OCI-LY7 (cell line): ENCODE data around the gene SPATA21. TPM values are rescaled to one million over a fixed set of nuclear protein-coding genes. Genes with fewer than 3 reads are reported as not detected.

Experiments
- BruUV-seq: library from RNA; stranded (reverse); fragments of 400-500 nt; replicated peaks from 2 replicates; lab custom pipeline; 2021; lab: Mats Ljungman, UMichigan
- CTCF ChIA-PET: fragments of 300-600 bp; sonication (Branson Sonifier 250); formaldehyde crosslinking; loops from one replicate; lab custom pipeline; 2022; ENCODE audit warnings: antibody characterized with exemption; ENCODE audit not compliant: unreplicated experiment; lab: Charles Lee
- POLR2A ChIA-PET: fragments of 300-600 bp; sonication (Branson Sonifier 250); formaldehyde crosslinking; loops from one replicate; lab custom pipeline; 2022; ENCODE audit warnings: antibody characterized with exemption; lab: Charles Lee
- DNase-seq: peaks from one replicate; pipeline ENCODE4 v3.0.0-alpha.2; 2015; ENCODE audit warnings: low spot score
- H2AFZ ChIP-seq: fragments of 200-600 bp; sonication (generic), shearing (Covaris generic); 2 replicates; pipeline ENCODE4 v1.6.1; 2014; ENCODE audit warnings: mild to moderate bottlenecking, antibody characterized with exemption, low read length, moderate library complexity
- H3K27ac ChIP-seq: fragments of 200-600 bp; sonication (generic); 2 replicates; pipeline ENCODE4 v1.5.1; 2014; ENCODE audit warnings: mixed run types, low read depth, mild to moderate bottlenecking, moderate library complexity, low read length, inconsistent platforms; ENCODE audit not compliant: poor library complexity, severe bottlenecking
- H3K36me3 ChIP-seq: fragments of 200-600 bp; sonication (generic); 2 replicates; pipeline ENCODE4 v1.6.1; 2014; ENCODE audit warnings: mild to moderate bottlenecking, antibody characterized with exemption, low read length, moderate library complexity, mixed read lengths; ENCODE audit not compliant: insufficient read depth
- H3K4me1 ChIP-seq: fragments of 200-600 bp; sonication (generic); 2 replicates; pipeline ENCODE4 v1.5.1; 2014; ENCODE audit warnings: mild to moderate bottlenecking, low read length; ENCODE audit not compliant: insufficient read depth, poor library complexity, severe bottlenecking
- H3K4me2 ChIP-seq: fragments of 200-600 bp; sonication (generic); 2 replicates; pipeline ENCODE4 v1.6.1; 2014; ENCODE audit warnings: mild to moderate bottlenecking, low read length
- H3K4me3 ChIP-seq: fragments of 200-600 bp; sonication (generic); 2 replicates; pipeline ENCODE4 v1.5.1; 2014; ENCODE audit warnings: mild to moderate bottlenecking, low read depth, low read length; ENCODE audit not compliant: poor library complexity, severe bottlenecking
- H3K79me2 ChIP-seq: fragments of 200-600 bp; sonication (generic); 2 replicates; pipeline ENCODE4 v1.6.1; 2016; ENCODE audit warnings: low read depth, mild to moderate bottlenecking, low read length, moderate library complexity, mixed read lengths; ENCODE audit not compliant: insufficient read depth
- H3K9me2 ChIP-seq: fragments of 200-600 bp; sonication (generic); 2 replicates; pipeline ENCODE4 v1.6.1; 2016; ENCODE audit warnings: mild to moderate bottlenecking, low read length, mixed read lengths; ENCODE audit not compliant: insufficient read depth
- H3K9me3 ChIP-seq: fragments of 200-600 bp; sonication (generic); 2 replicates; pipeline ENCODE4 v1.6.1; 2014; ENCODE audit warnings: mild to moderate bottlenecking, mixed run types, low read length, mixed read lengths
- H4K20me1 ChIP-seq: fragments of 200-600 bp; sonication (generic); 2 replicates; pipeline ENCODE4 v1.6.1; 2014; ENCODE audit warnings: mild to moderate bottlenecking, antibody characterized with exemption, low read length, moderate library complexity, mixed read lengths; ENCODE audit not compliant: insufficient read depth
- CTCF ChIP-seq: fragments of 200-600 bp; sonication (generic); conservative IDR thresholded peaks from 2 replicates; pipeline ENCODE4 v1.5.1; 2014; ENCODE audit warnings: mild to moderate bottlenecking, antibody characterized with exemption, low read length, moderate library complexity, mixed read lengths
- EZH2phosphoT487 ChIP-seq: fragments of 200-600 bp; sonication (generic); IDR thresholded peaks from 2 replicates; pipeline ENCODE4 v1.6.1; 2018; ENCODE audit warnings: low read depth, borderline replicate concordance, mild to moderate bottlenecking, mixed run types, antibody characterized with exemption, low read length, moderate library complexity, mixed read lengths
- intact Hi-C: fragments of 100-400 bp; cut with micrococcal nuclease; formaldehyde crosslinking; loops from one replicate; pipeline ENCODE4 v1.10.0; 2022; ENCODE audit not compliant: unreplicated experiment
- total RNA-seq, 2 experiments: library from RNA; depleted of rRNA in 1 of 2; stranded (reverse); fragments of >200 nt in 1 of 2; shearing (Covaris generic) in 1 of 2; gene quantifications; 2 replicates each; pipeline ENCODE4 v1.2.3, GENCODE V29; 2014 to 2022

The SPATA21 gene
- total RNA-seq, 2 experiments from 2014 or later, result 0.40 TPM; not detected in 1

DNA sequence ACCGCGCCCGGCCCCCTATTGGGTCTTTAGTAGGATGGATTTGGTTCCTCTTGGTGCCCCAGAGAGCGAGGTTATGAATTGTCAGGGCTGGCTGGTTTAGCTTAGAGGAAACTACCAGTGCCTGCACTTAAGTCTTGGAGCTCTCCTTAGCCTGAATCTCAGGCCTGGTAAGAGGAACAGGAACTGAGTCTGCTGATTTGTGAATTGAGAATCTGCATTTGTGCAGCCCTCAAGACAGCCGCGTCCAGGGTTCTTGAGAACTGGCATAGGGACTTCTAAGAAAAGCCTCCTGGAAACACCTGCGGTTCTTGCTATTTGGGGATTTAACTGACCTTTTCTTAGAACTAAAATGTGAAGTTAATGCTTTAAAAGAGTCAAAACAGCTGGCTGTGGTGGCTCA is 5.0 kb upstream of the SPATA21 start:
- Histone ChIP-seq H2AFZ (no peak overlapping the region), H3K9me2 (no peaks in the 10 kb centered on the region), H3K79me2 (peaks cover 22% of the 10 kb centered on the region), H3K4me3 (peak overlapping the region; percentile 94), H3K36me3 (peaks cover 35% of the 10 kb centered on the region), H4K20me1 (no peaks in the 10 kb centered on the region), H3K9me3 (no peaks in the 10 kb centered on the region), H3K27ac (peak overlapping the region; percentile 41), H3K4me2 (peak overlapping the region; percentile 95), H3K4me1 (peaks cover 27% of the 10 kb centered on the region)
- CTCF ChIA-PET, result no interaction called here
- intact Hi-C loops, result loop anchor here (5.0 kb wide), 1 partner anchor 55 kb away; no protein-coding TSS in a partner anchor
- no TSS peak for BruUV-seq
- DNase-seq, result peak; percentile 58
- TF ChIP-seq EZH2phosphoT487 (no peak), CTCF (no peak)
- POLR2A ChIA-PET, result interaction anchor here (0.5 to 0.7 kb wide), 2 partner anchors 361 to 920 kb away, joined by 3 to 4 read pairs; no protein-coding TSS in a partner anchor

DNA sequence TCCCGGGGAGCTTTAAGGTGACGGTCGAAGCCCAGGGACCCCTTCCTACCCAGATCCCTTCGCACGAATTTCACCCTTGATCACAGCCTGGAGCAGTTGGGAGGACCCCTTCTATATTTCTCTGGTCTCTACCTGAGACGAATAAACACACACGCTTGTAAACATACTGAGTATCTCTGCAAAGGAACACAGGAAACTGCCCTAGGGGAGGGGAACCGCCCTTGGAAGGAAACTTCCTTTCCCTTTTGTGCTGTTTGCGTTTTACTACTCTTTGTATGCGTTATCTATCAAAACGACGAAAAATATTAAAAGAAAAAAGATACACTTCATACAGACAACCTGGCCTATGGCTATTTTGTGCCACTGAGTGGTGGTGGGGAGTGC is 4.0 kb upstream of the SPATA21 start:
- ChIA-PET POLR2A (interaction anchor here (0.5 to 1.2 kb wide), 4 partner anchors 17 to 362 kb away, joined by 3 to 4 read pairs (median 4); no protein-coding TSS in a partner anchor), CTCF (no interaction called here)
- peak overlapping the region; percentile 94 for H3K4me3 ChIP-seq
- peak overlapping the region; percentile 95 for H3K4me2 ChIP-seq
- peaks cover 28% of the 10 kb centered on the region for H3K36me3 ChIP-seq
- DNase-seq, result peak; percentile 41
- no peaks in the 10 kb centered on the region for H3K9me3 ChIP-seq
- peak overlapping the region; percentile 81; the same call in 1 of the 2 replicates for H2AFZ ChIP-seq
- H3K27ac ChIP-seq, result peak overlapping the region; percentile 59
- intact Hi-C loops, result loop anchor here (2.0 to 5.0 kb wide), 3 partner anchors 56 to 464 kb away; partner anchors contain the start of gene SZRD1
- H3K4me1 ChIP-seq, result peaks cover 27% of the 10 kb centered on the region
- H4K20me1 ChIP-seq, result no peaks in the 10 kb centered on the region
- TF ChIP-seq EZH2phosphoT487 (no peak), CTCF (no peak)
- H3K79me2 ChIP-seq, result peaks cover 22% of the 10 kb centered on the region
- no TSS peak for BruUV-seq
- H3K9me2 ChIP-seq, result no peaks in the 10 kb centered on the region
